ENCODE results near the gene KLF2. TPM values are rescaled to one million over a fixed set of nuclear protein-coding genes. Genes with fewer than 3 reads are reported as not detected.

The KLF2 gene
- total RNA-seq, 2 experiments from 2014 or later = 410 to 423 TPM

GRCh38 chr19:16319481-16319880 is 5.1 kb upstream of the KLF2 start:
- POLR2A ChIA-PET = interaction anchor here (0.5 to 0.8 kb wide), 3 partner anchors 9 to 53 kb away, joined by 3 read pairs; no protein-coding TSS in a partner anchor
- CTCF ChIA-PET = interaction anchor here (1.2 to 1.4 kb wide), 2 partner anchors 67 to 71 kb away, joined by 3 to 12 read pairs; no protein-coding TSS in a partner anchor
- H3K27ac Mint-ChIP-seq = no peak overlapping the region
- H3K27me3 Mint-ChIP-seq = peaks cover 40% of the 10 kb centered on the region
- H3K4me3 Mint-ChIP-seq = no peak overlapping the region
- peaks cover 2% of the 10 kb centered on the region for H3K9me3 Mint-ChIP-seq
- H3K36me3 Mint-ChIP-seq (ENCODE audit: low read depth) = no peaks in the 10 kb centered on the region
- DNase-seq = no peak
- peaks cover 21% of the 10 kb centered on the region for H3K4me1 Mint-ChIP-seq

DNA sequence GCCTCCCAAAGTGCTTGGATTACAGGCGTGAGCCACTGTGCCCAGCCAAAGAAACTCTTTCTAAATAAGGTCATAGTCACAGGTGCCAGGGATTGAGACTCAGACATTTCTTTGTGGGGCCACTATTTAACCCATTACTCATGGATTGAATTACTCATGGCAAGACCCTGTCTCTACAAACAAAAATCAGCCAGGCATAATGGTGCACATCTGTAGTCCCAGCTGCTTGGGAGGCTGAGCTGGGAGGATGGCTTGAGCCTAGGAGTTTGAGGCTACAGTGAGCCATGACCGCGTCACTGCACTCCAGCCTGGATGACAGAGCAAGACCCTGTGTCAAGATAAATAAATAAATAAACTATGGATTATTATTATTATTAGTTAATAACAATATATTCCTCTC is 3.6 kb upstream of the KLF2 start:
- Mint-ChIP-seq H3K36me3 (ENCODE audit: low read depth) (peaks cover 6% of the 10 kb centered on the region), H3K4me3 (no peak overlapping the region), H3K4me1 (peaks cover 21% of the 10 kb centered on the region), H3K27ac (no peak overlapping the region), H3K9me3 (peaks cover 2% of the 10 kb centered on the region), H3K27me3 (peaks cover 37% of the 10 kb centered on the region)
- POLR2A ChIA-PET = interaction anchor here (29.2 kb wide), 1 partner anchor 46 kb away, joined by 3221 read pairs; no protein-coding TSS in a partner anchor
- no peak for DNase-seq
- CTCF ChIA-PET = interaction anchor here (1.3 kb wide), 1 partner anchor 73 kb away, joined by 4 read pairs; no protein-coding TSS in a partner anchor

- peak overlapping the region; percentile 69 for H3K4me3 Mint-ChIP-seq
- H3K4me1 Mint-ChIP-seq = peaks cover 47% of the 10 kb centered on the region
- peak overlapping the region; percentile 74 for H3K27ac Mint-ChIP-seq
- ChIA-PET CTCF (interaction anchor here (1.0 to 2.4 kb wide), 14 partner anchors 26 to 79 kb away, joined by 3 to 19 read pairs (median 5); no protein-coding TSS in a partner anchor), POLR2A (interaction anchor here (0.7 to 29.2 kb wide), 21 partner anchors 11 to 251 kb away, joined by 3 to 3221 read pairs (median 9); partner anchors contain the start of genes AP1M1, FAM32A, HSH2D and RAB8A)
- H3K36me3 Mint-ChIP-seq (ENCODE audit: low read depth) = peaks cover 47% of the 10 kb centered on the region
- H3K9me3 Mint-ChIP-seq = no peaks in the 10 kb centered on the region
- peaks cover 29% of the 10 kb centered on the region for H3K27me3 Mint-ChIP-seq
- peak; percentile 71 for DNase-seq
Observed at GRCh38 chr19:16325161-16325527, 518 bp downstream of the KLF2 start.

DNA sequence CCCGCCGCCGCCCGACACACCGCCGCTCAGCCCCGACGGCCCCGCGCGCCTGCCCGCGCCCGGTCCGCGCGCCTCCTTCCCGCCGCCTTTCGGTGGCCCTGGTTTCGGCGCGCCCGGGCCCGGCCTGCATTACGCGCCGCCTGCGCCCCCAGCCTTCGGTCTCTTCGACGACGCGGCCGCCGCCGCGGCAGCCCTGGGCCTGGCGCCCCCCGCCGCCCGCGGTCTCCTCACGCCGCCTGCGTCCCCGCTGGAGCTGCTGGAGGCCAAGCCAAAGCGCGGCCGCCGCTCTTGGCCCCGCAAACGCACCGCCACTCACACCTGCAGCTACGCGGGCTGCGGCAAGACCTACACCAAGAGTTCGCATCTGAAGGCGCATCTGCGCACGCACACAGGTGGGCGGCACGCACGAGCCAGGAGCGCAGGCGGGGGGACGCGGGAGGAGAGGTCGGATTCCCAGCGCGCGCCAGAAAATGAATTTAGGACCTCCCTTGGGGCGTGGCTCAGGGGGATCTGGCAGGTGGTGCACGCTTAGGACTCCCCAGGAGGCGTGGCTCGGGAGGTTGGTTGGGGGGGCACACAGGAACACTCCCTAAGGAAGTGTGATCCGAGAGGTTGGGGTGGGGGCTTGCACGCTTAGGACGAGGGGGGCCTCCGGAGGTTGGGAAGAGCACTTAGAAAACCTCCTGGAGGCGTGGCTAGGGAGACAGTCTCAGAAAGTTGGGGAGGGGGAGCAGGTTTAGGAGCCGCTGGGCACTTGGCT is 1.2 kb downstream of the KLF2 start:
- Mint-ChIP-seq H3K36me3 (ENCODE audit: low read depth) (peaks cover 50% of the 10 kb centered on the region), H3K4me1 (peaks cover 52% of the 10 kb centered on the region), H3K27me3 (peaks cover 27% of the 10 kb centered on the region), H3K9me3 (no peaks in the 10 kb centered on the region), H3K27ac (peak overlapping the region; percentile 97), H3K4me3 (peak overlapping the region; percentile 99)
- ChIA-PET POLR2A (interaction anchor here (0.7 to 29.2 kb wide), 13 partner anchors 10 to 248 kb away, joined by 3 to 3221 read pairs (median 18); partner anchors contain the start of genes AP1M1, RAB8A and TPM4), CTCF (interaction anchor here (1.1 to 2.4 kb wide), 8 partner anchors 25 to 80 kb away, joined by 3 to 19 read pairs (median 7); no protein-coding TSS in a partner anchor)
- DNase-seq = peak; percentile 70

- ChIA-PET POLR2A (interaction anchor here (0.6 to 29.2 kb wide), 9 partner anchors 17 to 249 kb away, joined by 3 to 3221 read pairs (median 65); partner anchors contain the start of gene TPM4), CTCF (interaction anchor here (1.0 to 6.1 kb wide), 5 partner anchors 40 to 79 kb away, joined by 5 to 113 read pairs (median 47); no protein-coding TSS in a partner anchor)
- peak; percentile 72 for DNase-seq
- H3K4me1 Mint-ChIP-seq = peaks cover 60% of the 10 kb centered on the region
- peaks cover 24% of the 10 kb centered on the region for H3K27me3 Mint-ChIP-seq
- H3K36me3 Mint-ChIP-seq (ENCODE audit: low read depth) = peaks cover 50% of the 10 kb centered on the region
- H3K27ac Mint-ChIP-seq = peak overlapping the region; percentile 97
- H3K9me3 Mint-ChIP-seq = no peaks in the 10 kb centered on the region
- peak overlapping the region; percentile 99 for H3K4me3 Mint-ChIP-seq
Observed at GRCh38 chr19:16326401-16327168, 2.0 kb downstream of the KLF2 start.

- CTCF ChIA-PET = interaction anchor here (1.0 to 6.1 kb wide), 6 partner anchors 12 to 80 kb away, joined by 5 to 113 read pairs (median 46); no protein-coding TSS in a partner anchor
- POLR2A ChIA-PET = interaction anchor here (0.6 to 29.2 kb wide), 10 partner anchors 16 to 250 kb away, joined by 3 to 3221 read pairs (median 63); partner anchors contain the start of genes HSH2D and TPM4
- peak overlapping the region; percentile 99 for H3K4me3 Mint-ChIP-seq
- DNase-seq = no peak
- H3K27me3 Mint-ChIP-seq = peaks cover 21% of the 10 kb centered on the region
- no peaks in the 10 kb centered on the region for H3K9me3 Mint-ChIP-seq
- H3K4me1 Mint-ChIP-seq = peaks cover 65% of the 10 kb centered on the region
- H3K27ac Mint-ChIP-seq = peak overlapping the region; percentile 97
- H3K36me3 Mint-ChIP-seq (ENCODE audit: low read depth) = peaks cover 50% of the 10 kb centered on the region
Observed at GRCh38 chr19:16327169-16327475, 2.5 kb downstream of the KLF2 start.

GRCh38 chr19:16327501-16327900 is 2.9 kb downstream of the KLF2 start:
- ChIA-PET CTCF (interaction anchor here (4.3 to 6.1 kb wide), 7 partner anchors 11 to 80 kb away, joined by 34 to 113 read pairs (median 47); no protein-coding TSS in a partner anchor), POLR2A (interaction anchor here (0.8 to 29.2 kb wide), 13 partner anchors 16 to 264 kb away, joined by 5 to 3221 read pairs (median 17); partner anchors contain the start of genes AP1M1, FAM32A, HSH2D and TPM4)
- peak overlapping the region; percentile 97 for H3K27ac Mint-ChIP-seq
- peaks cover 64% of the 10 kb centered on the region for H3K4me1 Mint-ChIP-seq
- H3K4me3 Mint-ChIP-seq = peak overlapping the region; percentile 99
- H3K36me3 Mint-ChIP-seq (ENCODE audit: low read depth) = peaks cover 50% of the 10 kb centered on the region
- peaks cover 18% of the 10 kb centered on the region for H3K27me3 Mint-ChIP-seq
- DNase-seq = no peak
- no peaks in the 10 kb centered on the region for H3K9me3 Mint-ChIP-seq

DNA sequence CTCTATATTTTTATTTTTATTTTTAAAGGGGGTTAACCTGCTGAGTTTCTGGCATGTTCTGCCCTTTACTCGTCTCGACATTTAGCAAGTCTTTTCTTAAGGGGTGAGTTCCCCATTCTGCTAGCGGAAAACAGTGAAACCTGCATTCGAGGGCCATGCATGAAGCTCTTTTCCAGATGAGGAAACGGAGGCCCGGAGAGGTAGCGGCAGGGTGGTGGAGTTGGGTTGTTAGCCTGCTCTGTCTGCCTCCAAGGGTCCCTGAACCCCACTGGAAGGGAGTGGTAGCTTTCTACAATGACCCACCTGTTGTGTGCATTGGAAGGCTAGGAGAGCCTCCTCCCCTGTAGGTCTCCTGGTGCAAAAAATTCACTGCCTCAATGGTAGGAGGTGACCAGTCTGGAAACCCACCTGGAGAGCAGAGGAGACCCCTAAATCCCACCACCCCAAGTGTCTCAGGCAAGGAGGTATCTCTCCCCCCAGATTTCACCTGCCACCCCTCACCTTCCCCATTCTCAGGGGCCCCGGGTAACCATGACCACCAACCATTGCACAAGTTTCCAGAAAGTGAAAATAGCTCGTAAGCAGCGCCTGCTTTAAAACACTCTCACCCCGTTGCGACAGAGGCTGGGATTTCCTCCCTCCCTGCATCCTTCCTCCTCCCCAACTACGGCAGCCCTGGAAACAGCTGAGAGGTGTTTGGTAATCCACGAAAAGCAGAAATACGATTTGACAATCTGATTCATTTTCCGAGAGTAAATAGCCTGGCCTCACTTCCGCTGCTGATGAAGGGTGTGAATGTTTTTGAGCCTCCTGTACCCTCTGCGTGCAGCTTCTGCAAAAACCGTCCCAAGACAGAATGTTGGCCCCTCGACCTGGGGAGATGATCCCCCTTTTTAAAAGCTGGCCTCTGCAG is 3.5 kb downstream of the KLF2 start:
- DNase-seq = peak; percentile 71
- Mint-ChIP-seq H3K27me3 (peaks cover 11% of the 10 kb centered on the region), H3K27ac (peak overlapping the region; percentile 97), H3K9me3 (no peaks in the 10 kb centered on the region), H3K36me3 (ENCODE audit: low read depth) (peaks cover 50% of the 10 kb centered on the region), H3K4me1 (peaks cover 60% of the 10 kb centered on the region), H3K4me3 (peak overlapping the region; percentile 99)
- POLR2A ChIA-PET = interaction anchor here (0.6 to 29.2 kb wide), 21 partner anchors 9 to 265 kb away, joined by 3 to 3221 read pairs (median 7); partner anchors contain the start of genes AP1M1, FAM32A, HSH2D and TPM4
- CTCF ChIA-PET = interaction anchor here (0.5 to 6.1 kb wide), 12 partner anchors 11 to 130 kb away, joined by 3 to 113 read pairs (median 38); no protein-coding TSS in a partner anchor

GRCh38 chr19:16328824-16329482 is 4.3 kb downstream of the KLF2 start:
- Mint-ChIP-seq H3K27me3 (peaks cover 9% of the 10 kb centered on the region), H3K36me3 (ENCODE audit: low read depth) (peaks cover 50% of the 10 kb centered on the region), H3K9me3 (no peaks in the 10 kb centered on the region), H3K27ac (peak overlapping the region; percentile 97), H3K4me1 (peaks cover 55% of the 10 kb centered on the region), H3K4me3 (peak overlapping the region; percentile 99)
- ChIA-PET POLR2A (interaction anchor here (0.6 to 29.2 kb wide), 22 partner anchors 10 to 258 kb away, joined by 3 to 3221 read pairs (median 6); partner anchors contain the start of genes AP1M1, FAM32A, HSH2D and TPM4), CTCF (interaction anchor here (0.5 to 6.1 kb wide), 13 partner anchors 10 to 131 kb away, joined by 3 to 113 read pairs (median 34); no protein-coding TSS in a partner anchor)
- peak; percentile 66 for DNase-seq

GRCh38 chr19:16330368-16330801 is 5.8 kb downstream of the KLF2 start:
- ChIA-PET POLR2A (interaction anchor here (0.8 to 29.2 kb wide), 15 partner anchors 13 to 329 kb away, joined by 3 to 3221 read pairs (median 7); partner anchors contain the start of genes FAM32A, HSH2D and TPM4), CTCF (interaction anchor here (0.7 to 6.1 kb wide), 12 partner anchors 9 to 83 kb away, joined by 3 to 113 read pairs (median 38); no protein-coding TSS in a partner anchor)
- H3K36me3 Mint-ChIP-seq (ENCODE audit: low read depth) = peaks cover 52% of the 10 kb centered on the region
- H3K27ac Mint-ChIP-seq = peak overlapping the region; percentile 97
- no peaks in the 10 kb centered on the region for H3K9me3 Mint-ChIP-seq
- peak overlapping the region; percentile 99 for H3K4me3 Mint-ChIP-seq
- peaks cover 11% of the 10 kb centered on the region for H3K27me3 Mint-ChIP-seq
- peaks cover 58% of the 10 kb centered on the region for H3K4me1 Mint-ChIP-seq
- DNase-seq = peak; percentile 97
